Astrocyte of the spinal cord (primary cell): ENCODE results near the gene BABAM2.

Experiments used
- DNase-seq: peaks from one replicate; pipeline ENCODE4 v3.0.0; 2011; ENCODE audit warnings: low read depth, low spot score
- H3K4me3 ChIP-seq: 2 replicates; pipeline ENCODE4 v1.5.1; 2011; ENCODE audit warnings: low read depth, mild to moderate bottlenecking, low read length, moderate library complexity
- in situ Hi-C: cut with HindIII; loops from 2 replicates; pipeline ENCODE4 v1.10.0; 2017; ENCODE audit warnings: low sequenced_read_pairs
- TF ChIP-seq, protein P1 (sequence below): IDR thresholded peaks from 2 replicates; pipeline ENCODE4 v1.5.1; 2012; ENCODE audit warnings: low read depth, mild to moderate bottlenecking, low read length, inconsistent platforms

BABAM2 gene

GRCh38 chr2:28347193-28347592 lies 456.7 kb downstream of the BABAM2 start:
- TF ChIP-seq, protein P1, sequence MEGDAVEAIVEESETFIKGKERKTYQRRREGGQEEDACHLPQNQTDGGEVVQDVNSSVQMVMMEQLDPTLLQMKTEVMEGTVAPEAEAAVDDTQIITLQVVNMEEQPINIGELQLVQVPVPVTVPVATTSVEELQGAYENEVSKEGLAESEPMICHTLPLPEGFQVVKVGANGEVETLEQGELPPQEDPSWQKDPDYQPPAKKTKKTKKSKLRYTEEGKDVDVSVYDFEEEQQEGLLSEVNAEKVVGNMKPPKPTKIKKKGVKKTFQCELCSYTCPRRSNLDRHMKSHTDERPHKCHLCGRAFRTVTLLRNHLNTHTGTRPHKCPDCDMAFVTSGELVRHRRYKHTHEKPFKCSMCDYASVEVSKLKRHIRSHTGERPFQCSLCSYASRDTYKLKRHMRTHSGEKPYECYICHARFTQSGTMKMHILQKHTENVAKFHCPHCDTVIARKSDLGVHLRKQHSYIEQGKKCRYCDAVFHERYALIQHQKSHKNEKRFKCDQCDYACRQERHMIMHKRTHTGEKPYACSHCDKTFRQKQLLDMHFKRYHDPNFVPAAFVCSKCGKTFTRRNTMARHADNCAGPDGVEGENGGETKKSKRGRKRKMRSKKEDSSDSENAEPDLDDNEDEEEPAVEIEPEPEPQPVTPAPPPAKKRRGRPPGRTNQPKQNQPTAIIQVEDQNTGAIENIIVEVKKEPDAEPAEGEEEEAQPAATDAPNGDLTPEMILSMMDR: no peak
- no peak for DNase-seq
- H3K4me3 ChIP-seq: no peak overlapping the region
- in situ Hi-C loops: no loop called here

DNA sequence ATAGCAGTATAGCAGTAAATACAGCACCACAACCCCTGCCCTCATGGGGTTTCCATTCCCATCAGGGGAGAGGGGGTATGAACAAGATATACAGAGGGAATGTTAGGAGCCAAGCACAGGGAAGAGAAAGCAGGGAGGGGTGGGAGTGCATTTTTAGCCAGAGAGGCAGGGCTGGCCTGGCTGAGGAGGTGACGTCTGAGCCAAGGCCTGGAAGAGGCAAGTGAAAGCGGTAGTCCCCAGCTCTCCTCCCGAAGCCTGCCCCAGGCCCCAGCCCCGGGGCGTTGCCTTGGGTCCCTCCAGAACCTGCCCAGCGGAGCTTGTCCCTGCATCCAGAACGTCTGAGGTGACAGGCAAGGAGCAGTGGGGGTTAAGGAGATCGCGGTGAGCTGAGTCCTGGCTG lies 457.1 kb downstream of the BABAM2 start:
- no peak for DNase-seq

DNA sequence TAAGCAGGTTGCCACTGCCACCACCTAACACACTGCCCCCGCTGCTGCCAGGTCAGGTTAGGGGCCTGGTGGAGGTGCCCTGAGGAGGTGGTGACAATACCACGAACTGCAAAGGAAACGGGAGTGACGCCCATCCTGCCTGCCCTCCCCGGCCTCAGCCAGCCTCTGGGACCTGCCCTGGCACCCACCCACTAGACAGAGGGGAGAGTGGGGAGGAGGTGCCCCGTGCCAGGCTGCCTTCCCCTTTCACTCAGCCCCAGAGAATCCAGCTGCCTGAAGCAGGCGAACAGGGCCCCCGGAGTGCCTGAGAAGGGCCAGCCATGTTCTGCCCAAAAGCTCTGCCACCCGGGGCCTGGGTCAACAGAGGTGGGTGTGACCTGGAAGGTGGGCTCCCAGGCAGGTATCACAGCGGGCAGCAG lies 457.6 kb downstream of the BABAM2 start:
- in situ Hi-C loops: no loop called here
- H3K4me3 ChIP-seq: no peak overlapping the region
- TF ChIP-seq, protein P1: no peak
- no peak for DNase-seq

More for the DNA sequence above, 457.1 kb downstream of the BABAM2 start:
- in situ Hi-C loops: no loop called here
- TF ChIP-seq, protein P1: no peak
- no peak overlapping the region for H3K4me3 ChIP-seq

GRCh38 chr2:28348921-28349320 lies 458.4 kb downstream of the BABAM2 start:
- in situ Hi-C loops: no loop called here
- no peak overlapping the region for H3K4me3 ChIP-seq
- DNase-seq: no peak
- TF ChIP-seq, protein P1: no peak

DNA sequence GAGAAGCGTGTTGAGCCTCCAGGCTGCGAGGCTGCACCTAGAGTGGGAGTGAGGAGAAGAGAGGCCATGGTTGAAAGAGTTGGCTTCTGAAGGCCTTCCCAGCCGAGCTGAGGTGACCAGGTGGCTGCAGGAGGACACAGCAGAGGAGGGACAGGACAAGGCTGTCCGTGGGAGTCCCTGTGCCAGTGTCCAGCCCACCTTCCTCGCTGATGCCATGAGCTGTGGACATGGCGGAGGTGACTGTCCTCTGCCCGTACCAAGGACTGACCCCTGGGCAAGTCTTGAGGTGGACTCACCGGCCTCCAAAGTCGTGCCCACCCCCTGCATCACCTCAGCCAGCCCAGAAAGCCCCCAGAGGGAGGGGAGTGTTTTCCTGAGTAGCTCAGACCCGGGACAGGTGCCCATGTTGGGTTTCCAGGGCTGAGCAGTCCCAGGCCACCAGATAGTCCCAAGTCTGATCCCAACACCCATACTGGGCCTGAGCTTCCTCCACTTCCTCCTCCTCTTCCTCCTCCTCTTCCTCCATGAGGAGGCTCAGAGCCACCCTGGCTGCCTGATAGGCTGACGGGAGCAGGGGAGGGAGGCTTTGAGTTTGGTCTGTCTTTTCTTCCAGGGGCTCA lies 459.1 kb downstream of the BABAM2 start:
- no peak overlapping the region for H3K4me3 ChIP-seq
- DNase-seq: no peak
- TF ChIP-seq, protein P1: no peak
- in situ Hi-C loops: no loop called here

- in situ Hi-C loops: no loop called here
- TF ChIP-seq, protein P1: no peak
- no peak overlapping the region for H3K4me3 ChIP-seq
- DNase-seq: no peak
These were observed 459.7 kb downstream of the BABAM2 start for GRCh38 chr2:28350196-28350595.
